Loucy (cell line): ENCODE results near the gene SMG7.

Experiments used
- CTCF ChIP-seq: fragments of 200-600 bp; sonication (generic); conservative IDR thresholded peaks from 2 replicates; pipeline ENCODE4 v1.5.1; 2014; ENCODE audit warnings: mild to moderate bottlenecking, antibody characterized with exemption, low read length
- EZH2phosphoT487 ChIP-seq: fragments of 200-600 bp; IDR thresholded peaks from 2 replicates; pipeline ENCODE4 v1.6.1; 2018; ENCODE audit warnings: antibody characterized with exemption, mild to moderate bottlenecking, moderate library complexity, borderline replicate concordance

GRCh38 chr1:183583466-183583865 lies 111.2 kb downstream of the SMG7 start:
- TF ChIP-seq CTCF, result no peak
- no peak for TF ChIP-seq EZH2phosphoT487
